Activated gamma-delta T cell treated with Interleukin-2 at 50 U/mL for 16 hours (primary cell): ENCODE results near the gene MYOM1.
A peak's percentile ranks its signal among the peaks of the same experiment; 100 is the strongest.

Experiments
- DNase-seq: peaks from one replicate; pipeline ENCODE4 v3.0.0-alpha.2; 2020

The MYOM1 gene

DNA sequence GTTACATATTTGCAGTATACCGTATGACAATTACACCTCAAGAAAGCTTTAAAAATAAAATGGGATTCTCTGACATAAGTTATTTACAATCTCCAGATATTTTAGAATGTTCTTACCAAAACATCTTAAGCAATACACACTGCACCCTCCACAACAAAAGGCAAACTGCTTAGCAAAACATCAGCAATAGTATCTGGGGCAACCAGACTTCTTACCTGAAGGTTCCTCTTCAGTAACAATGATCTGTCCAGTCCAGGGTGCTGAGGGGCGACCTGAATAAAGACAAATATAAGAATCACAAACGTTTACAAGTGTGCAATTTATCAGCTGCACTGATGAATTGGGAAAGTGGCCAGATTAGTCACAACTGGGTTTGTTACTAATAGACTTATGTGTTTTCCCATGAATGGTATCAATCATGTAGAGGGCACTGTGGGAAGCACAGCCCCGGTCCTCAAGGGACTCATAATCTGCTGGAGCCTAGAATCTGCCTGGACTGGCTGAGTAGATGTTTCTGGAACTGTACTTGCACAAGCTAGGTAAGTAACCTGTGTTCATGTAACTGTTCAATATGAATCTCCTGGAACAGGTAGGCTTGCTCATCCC is 70.7 kb downstream of the MYOM1 start:
- no peak for DNase-seq

DNA sequence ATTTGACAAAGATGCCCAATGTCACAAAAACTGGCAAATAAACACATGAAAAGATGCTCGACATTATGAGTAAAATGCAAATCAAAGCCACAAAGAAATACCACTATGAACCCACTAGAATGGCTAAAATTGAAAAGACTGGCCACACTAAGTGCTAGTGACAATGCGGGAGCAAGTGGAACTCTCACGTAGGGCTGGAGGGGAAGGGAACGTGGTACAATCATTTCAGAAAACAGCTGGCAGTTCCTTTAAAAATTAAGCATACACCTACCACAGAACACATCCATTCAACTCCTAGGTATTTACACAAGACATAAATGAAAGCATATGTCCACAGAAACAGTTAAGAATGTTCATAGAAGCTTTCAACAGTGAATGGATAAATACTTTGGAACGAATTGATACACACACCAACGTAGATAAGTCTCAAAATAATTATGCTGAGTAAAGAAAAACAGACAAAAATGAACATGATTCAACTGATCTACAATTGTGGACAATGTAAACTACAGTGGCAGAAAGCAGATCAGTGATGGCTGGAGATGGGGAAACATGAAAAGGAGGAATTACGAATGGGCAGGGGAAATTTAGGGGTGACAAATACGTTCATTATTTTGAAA is 71.7 kb downstream of the MYOM1 start:
- DNase-seq = no peak

DNA sequence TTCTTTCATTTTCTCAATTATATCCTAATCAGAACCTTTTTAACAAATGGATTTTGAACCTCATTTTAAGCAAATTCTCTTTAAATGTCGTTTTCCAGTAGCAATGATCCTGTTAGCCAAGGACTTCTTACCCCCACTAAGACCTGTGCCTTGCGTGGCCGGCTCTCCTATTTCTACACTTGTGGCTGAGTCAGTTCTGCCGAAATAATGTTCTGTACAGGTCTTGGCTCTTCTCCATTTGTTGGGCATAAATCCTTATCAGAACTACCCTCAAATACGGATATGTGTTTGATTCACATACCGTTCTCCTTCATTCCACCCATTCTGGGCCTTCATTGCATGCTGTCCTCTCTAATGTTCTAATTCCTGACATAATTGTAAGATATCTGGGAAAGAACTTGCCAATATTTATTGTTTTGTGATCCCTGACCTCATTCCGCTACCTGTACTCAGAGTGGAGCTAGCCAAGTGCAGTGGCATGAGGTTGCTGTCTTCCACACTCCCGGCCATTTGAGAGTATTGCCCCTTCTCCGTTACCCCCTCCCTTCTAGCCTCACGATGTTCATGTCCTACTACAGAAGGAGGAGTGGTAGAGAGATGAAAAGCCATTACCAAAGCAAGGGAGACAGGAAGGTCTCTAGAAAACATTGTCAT is 78.7 kb downstream of the MYOM1 start:
- DNase-seq = no peak

DNA sequence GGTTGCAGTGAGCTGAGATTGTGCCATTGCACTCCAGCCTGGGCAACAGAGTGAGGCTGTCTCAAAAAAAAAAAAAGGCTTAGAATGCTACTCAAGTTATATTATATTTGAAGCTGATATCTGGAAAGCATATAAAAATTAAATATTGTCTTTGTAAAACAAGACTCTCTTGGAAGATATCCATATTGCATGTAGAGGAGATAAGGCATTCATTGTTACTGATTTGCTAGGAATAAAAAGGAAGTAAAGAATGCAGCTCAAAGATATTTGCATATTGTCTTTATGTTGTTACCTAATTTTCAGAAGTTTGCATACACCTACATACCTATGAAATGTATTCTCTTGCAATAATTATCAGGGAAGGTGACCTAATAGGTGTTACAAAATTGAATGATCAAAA is 79.4 kb downstream of the MYOM1 start:
- DNase-seq = no peak

DNA sequence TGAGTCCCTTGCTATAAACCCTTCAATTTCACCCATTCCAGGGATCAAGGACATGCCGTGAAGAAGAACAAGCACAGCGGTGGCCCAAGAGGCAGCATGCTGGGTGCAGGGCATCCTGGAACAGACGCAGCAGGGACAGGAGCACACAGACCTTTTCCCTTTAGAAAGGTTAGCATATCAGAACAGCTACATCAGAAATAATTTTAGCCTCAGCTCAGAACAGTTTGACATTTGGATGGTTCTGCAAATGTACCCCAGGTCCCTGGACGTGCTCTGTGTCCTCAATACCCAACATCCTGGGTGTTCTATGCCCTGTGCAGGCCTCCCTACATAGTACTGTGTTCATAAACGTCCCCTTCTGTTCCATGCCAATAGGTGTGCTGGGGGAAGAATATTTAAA is 80.4 kb downstream of the MYOM1 start:
- DNase-seq = no peak

DNA sequence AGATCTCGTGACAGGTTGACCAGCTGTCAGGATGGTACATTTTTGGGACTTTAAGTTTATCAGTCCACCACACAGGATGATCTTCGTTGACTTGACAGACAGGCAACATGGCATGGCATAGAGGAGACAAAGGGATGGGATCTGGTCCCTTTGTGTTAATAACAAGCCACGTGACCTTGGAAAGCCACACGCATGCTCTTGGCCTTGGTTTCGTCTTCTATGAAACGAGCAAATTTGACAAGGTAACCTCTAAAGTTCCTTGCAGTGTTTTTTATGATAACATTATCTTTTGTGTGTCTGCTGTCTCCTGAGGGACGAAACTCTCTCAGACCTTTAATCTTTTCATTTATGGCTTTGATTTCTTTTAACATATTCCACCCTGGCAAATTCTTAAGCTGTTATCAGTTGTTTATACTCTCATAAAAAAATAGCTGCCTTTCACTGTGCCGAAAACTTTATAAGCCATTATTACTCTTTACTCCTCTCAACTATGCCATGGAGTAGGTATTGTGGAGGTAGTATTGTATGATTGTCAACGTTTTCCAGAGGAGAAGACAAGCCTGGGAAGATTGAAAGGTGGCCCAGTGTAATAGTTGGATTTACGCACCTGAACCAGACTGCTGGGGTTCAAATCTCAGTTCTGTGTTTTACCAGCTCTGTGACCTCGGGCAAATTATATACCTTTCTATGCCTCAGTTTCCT is 81.3 kb downstream of the MYOM1 start:
- DNase-seq = no peak

DNA sequence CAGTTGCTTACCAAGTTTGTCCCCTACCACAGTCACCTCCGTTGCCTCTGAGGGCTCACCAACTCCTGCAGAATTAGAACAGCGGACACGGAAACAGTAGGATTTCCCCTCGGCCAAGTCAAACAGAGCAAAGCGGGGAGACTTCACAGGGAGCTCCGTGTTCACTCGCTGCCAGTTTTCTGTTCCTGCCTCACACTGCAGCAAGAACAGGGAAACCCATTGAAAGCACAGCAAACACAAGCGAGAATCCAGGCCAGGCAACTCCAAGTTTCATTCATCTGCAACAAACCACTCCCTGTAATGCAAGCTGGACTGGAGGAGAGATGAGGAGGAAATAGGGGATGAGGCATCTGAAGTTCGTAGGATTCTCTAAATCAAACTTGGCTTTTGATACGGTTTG is 84.2 kb downstream of the MYOM1 start:
- DNase-seq = no peak

DNA sequence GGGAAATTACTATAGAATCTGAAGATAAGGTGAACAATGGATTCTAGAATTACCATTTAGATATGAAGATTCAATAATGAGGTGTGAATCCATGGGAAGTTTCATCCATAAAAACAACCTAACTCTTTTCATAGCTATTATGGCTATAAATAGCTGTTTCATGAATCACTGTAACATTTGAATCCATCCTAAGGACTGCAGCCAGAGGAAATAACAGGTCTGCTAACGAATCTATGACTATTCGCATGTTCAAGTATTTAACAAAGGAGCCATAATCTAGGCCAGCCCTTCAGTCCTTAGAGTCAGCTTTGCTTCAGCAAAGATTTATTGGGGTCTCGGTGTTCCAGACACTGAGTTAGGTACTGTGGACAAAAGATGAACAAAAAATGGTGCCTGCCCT is 87.1 kb downstream of the MYOM1 start:
- DNase-seq = no peak

DNA sequence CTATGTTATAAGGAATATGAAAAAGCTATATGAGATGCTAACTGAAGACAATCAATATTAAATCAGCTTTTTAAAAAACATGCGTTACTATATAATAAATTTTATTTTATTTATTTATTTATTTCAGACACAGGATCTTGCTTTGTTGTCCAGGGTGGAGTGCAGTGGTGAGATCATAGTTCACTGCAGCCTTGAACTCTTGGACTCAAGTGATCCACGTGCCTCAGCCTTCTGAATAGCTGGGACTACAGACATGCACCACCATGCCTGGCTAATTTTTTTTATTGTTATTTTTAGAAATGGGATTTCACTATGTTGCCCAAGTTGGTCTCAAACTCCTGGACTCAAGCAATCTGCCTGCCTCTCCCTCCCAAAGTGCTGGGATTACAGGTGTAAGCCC is 89.4 kb downstream of the MYOM1 start:
- no peak for DNase-seq

DNA sequence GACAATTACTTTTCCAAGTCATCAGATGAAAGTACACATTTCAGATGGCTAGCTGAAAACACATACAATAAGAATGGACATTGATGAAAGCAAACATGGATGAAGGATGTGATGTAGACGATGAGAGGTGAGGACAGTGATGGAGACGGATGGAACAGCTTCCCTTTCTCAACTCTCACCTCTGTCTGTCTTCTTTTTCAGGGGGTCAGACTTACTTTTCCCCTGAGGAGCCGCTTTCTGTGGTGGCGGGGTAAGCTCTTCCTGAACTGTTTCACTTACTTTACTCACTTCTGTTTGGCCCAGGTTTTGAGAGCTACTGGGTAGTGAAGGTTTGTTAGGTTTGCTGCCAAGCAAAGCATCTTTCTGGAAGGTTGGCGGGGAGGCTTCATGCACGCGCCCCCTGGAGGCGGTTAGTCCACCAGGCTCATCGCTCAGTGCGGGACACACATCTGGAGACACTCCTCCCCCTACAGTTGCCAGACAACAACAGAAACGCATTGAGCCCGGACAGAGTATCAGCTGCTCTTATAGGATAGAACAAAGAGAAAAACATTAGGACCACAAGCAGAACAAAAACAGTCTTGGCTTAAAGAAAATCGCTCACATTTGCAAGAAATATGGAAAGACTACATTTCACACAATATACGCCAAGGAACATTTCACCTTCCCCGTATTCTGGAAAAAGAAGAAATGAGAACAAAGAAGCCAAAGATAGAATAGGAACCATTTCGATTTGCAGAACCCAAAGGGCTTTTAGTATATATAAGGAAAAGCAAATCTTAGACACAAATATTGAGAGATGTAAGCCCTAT is 90.5 kb downstream of the MYOM1 start:
- DNase-seq = peak; percentile 78

DNA sequence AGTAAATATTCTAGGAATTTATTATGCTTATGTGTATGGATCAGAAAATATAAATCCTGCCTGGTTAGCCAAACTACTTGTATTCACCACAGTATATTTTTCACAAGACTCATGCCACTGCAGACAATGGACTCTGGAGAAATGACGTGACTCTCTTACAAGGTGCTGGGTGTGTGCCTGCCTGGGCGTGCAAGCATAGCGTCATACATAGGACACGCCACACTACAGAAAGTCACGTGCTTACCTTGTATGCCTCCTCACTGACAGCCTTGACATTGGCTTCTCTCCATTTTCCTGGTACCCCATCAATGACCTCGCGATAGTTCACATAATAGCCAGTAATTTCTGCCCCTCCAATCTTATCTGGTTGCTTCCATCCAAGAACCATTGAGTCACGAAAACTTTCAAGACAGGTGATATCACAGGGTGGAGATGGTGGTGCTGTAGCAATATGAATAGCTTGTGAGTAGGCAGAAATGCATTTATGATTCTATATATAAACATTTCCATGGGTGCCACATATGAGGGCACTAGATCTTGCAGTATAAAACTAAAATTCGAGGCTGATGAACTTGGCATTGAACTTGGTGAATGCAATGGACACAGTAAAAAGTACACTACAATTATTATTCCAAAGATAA is 93.2 kb downstream of the MYOM1 start:
- no peak for DNase-seq

DNA sequence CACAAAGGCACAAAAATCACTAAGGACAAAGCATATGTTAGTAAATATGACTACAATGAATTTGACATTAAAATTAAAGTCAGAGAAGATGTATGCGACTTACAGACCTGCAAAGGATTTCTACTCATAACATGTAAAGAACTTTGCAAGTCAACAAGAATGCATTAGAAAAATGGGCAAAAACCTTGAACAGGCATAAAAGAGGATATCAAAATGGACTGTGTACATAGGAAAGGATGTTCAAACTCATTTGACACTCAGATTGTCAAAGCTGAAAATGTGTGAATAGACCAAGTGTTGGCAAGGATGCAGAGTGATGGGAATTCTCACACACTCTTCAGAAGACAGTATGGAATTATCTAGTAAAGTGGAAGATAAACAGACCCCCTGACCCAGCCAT is 94.9 kb downstream of the MYOM1 start:
- no peak for DNase-seq

DNA sequence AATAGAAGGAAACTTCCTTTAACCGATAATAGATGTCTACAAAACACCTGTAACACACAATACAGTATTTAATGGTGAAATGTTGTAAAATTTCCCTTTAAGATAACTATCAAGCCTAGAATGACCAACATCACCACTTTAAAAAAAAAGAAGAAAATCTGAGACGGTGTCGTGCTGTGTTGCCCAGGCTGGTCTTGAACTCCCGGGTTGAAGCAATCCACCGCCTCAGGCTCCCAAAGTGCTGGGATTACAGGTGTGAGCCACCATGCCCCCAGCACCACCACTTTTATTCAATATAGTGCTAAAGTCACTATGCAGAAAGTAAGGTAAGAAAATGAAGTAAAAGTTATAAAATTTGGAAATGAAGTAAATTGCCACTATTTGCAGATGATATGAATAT is 96.9 kb downstream of the MYOM1 start:
- no peak for DNase-seq

DNA sequence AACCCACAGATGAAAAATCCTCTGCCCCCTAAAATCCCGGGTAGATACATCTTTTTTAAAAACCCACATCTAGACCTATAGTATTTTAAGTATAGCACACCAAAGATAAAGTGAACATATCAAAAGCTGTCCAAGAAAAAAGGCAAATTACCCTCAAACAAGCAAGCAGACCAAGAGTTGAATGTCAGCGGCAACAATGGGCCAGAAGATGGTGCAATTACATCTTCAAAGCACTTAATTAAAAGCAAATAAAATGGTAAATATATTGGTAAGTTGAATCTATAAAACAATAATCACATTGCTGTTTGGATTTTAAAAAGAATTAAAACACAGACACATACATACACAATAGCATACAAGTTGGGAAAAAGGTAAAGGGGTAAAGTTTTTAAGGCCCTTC is 98.5 kb downstream of the MYOM1 start:
- no peak for DNase-seq

DNA sequence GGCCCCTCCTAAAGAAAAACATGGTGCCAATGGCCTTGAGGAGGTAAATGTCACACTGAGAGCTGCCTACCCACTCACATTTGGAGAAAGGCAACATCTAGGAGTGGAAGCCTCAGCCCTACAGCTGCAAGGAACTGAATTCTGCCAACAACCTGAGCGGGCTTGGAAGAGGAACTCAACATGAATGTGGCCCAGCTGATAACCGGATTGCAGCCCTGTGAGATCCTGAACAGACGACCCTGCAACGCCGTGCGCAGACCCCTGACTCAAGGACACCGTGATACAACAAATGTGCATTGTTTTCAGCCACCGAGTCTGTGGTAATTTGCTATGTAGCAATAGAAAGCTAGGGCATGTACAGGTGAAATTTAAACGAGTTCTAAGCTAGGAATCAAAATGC is 99.4 kb downstream of the MYOM1 start:
- no peak for DNase-seq

DNA sequence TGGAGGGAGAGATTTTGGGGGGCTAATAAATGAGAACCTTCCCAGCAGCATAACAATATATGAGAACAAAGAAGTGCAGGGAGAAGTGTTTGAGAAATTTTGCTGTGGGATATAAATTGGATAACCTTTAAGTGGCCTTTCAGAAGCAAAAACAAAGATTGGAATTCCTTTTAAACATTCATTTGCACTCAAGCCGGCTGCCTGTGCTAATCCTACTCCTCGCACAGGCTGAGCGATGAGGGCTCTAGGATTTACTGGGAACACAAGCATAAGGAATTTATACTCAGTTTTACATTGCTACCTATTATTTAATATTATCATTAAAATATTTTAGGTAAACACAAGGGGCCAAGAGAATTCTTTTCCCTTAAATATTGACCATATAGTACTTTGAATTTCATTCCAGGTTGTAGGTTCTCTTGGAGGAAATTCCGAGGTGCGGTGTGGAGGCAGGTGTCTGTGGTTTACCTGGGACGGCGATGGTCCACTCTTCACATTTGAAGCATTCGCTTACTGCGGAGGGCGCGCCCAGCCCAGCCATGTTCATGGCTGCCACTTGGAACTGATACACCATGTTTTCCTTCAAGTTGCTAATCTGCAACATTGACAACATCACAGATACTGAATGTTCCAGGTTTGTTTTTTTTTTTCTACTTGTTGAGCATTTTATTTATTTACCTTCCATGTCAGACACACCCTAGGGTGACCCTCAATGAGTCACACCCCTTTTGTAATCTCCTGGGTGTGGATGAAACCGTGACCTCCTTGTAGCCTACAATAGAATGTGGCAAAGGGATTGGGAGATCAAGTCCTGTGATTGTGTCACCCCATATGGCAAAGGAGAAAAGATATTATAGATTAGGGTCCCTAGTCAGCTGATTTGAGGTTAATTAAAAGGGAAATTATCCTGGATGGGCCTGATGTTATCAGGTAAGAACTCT is 100.1 kb downstream of the MYOM1 start:
- no peak for DNase-seq

DNA sequence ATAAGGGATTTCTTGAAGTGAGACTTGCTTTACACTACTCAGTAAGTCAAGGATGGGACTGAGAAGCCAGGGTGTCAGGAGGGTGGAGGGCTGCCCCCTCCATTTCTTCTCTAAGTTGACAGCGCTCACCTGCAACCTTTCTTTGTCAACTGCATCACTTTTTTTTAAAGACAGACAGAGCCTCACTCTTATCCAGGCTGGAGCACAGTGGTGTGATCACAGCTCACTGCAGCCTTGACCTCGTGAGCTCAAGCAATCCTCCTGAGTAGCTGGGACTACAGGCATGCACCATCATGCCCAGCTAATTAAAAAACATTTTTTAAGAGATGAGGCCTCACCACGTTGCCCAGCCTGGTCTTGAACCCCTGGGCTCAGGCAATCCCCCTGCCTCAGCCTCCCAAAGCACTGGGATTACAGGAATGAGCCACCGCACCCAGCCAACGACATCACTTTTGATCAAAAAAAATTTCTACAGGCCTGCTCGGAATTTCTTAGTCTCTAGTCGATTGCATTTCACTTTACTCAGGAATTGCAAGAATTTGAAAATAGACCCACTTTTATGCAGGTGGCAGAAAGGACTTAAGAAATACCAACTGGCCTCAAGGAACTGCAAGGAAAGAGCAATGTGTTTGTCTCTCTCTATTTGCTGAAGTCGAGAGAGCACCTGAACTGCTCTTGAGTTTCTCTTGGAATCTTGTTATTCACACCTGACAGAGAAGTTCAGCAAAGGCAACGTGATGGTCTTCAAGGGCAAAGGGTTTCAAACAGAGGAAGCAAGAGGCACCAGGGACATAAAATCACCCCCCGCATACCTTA is 101.4 kb downstream of the MYOM1 start:
- DNase-seq = no peak

DNA sequence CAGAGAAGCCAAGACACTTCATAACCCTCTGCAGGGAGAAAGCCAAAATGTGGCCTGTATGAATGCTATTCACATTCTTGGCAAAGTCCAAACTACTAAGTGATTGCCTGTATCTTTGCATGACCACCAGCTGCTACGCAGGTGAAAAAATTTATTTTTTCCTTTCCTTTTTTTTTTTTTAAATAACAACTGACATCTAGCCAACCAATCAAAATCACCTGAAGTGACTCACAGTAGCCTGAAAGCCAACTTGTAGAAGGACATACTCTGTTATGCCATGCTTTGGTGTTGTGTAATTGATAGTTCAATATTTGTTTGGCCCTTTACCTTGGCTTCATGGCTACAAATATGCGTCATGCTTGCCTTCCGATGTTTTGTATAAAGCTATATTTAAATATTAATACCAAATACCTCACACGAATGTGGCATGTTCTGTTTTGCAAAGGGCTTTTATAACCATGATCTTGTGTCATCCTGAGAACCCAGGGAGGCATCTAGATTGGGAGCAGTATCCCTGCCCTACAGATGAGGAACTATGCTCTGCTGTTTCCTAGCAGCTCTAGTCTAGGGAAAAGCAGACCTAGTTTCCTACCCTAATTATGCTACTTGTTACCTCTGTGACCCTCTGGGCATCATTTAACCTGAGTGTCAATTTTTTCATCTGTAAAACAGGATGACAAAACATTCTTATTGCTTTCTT is 102.1 kb downstream of the MYOM1 start:
- no peak for DNase-seq

DNA sequence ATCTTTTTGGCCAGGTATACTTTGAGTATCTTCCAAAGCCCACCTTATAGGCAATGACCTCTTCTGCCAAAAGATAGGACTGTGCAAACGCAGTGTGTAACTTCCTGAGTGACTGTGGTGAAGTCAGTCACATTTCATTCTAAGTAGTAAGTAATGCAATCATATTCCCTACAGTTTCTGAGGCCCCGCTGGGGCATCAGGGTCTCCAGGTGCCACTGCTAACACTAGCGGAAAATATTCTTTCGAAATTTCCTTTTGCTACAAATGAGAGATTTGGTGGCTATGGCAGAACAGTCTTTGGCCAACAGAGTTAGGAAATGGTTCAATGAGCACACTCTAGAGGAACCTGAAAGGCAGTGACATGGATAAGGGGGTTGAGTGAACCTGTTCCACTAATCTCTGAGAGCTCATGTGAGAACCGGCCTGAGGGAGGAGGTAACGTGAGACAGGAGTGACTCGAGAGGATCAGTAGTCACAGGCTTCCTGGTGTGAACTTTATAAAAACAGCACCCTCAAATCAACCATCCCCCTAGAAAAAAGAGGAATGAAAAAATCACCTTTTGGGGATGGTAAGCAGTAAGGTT is 104.2 kb downstream of the MYOM1 start:
- DNase-seq = no peak

DNA sequence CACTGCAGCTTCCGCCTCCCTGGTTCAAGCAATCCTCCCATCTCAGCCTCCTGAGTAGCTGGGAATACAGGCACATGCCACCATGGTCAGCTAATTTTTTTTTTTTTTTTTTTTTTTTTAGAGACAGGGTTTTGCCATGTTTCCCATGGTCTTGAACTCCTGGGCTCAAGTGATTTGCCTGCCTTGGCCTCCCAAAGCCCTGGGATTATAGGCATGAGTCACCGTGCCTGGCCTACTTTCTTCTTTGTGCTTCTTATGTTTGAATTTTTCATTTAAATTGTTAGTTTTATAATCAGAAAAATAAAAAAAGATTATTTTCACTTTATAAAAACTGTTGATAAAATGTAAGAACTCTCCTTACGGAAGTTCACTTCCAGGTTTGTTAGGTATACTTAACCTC is 105.3 kb downstream of the MYOM1 start:
- no peak for DNase-seq
